Measurements from ENCODE around the gene UBC. TPM values are rescaled to one million over a fixed set of nuclear protein-coding genes. Genes with fewer than 3 reads are reported as not detected.

UBC gene
- total and polyA plus RNA-seq, 9 of the 15 experiments (the other 6 are each of a cell fraction or from before 2014, with no cell fraction given): 533 to 1,153 (median 813) TPM

DNA sequence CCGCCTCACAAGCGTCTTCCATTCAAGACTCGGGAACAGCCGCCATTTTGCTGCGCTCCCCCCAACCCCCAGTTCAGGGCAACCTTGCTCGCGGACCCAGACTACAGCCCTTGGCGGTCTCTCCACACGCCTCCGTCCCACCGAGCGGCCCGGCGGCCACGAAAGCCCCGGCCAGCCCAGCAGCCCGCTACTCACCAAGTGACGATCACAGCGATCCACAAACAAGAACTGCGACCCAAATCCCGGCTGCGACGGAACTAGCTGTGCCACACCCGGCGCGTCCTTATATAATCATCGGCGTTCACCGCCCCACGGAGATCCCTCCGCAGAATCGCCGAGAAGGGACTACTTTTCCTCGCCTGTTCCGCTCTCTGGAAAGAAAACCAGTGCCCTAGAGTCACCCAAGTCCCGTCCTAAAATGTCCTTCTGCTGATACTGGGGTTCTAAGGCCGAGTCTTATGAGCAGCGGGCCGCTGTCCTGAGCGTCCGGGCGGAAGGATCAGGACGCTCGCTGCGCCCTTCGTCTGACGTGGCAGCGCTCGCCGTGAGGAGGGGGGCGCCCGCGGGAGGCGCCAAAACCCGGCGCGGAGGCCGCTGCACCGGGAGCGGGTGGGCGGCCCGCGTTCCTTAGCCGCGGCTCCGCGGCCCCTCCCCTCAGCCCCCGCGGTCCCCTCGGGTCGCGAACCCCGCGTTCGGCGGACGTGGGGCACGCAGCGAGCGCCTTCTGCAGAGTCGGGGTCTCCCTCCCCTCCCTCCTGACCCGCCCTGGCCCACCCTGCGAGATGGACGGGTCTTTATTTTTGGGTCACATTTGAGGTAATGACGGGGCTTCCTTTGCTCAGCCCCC lies at the start of gene UBC (continued):
- TF ChIP-seq, protein P1, sequence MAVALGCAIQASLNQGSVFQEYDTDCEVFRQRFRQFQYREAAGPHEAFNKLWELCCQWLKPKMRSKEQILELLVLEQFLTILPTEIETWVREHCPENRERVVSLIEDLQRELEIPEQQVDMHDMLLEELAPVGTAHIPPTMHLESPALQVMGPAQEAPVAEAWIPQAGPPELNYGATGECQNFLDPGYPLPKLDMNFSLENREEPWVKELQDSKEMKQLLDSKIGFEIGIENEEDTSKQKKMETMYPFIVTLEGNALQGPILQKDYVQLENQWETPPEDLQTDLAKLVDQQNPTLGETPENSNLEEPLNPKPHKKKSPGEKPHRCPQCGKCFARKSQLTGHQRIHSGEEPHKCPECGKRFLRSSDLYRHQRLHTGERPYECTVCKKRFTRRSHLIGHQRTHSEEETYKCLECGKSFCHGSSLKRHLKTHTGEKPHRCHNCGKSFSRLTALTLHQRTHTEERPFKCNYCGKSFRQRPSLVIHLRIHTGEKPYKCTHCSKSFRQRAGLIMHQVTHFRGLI (CRISPR knock-in tag; IDR thresholded peaks at IDR 0.05): no peak
- peak; percentile 85 for TF ChIP-seq CEBPB (tag; IDR thresholded peaks at IDR 0.05)
- TF ChIP-seq MAFG (tag; conservative IDR thresholded peaks at IDR 0.05): no peak
- peak; percentile 43 to 72; a peak in 3 of 4 replicates for TF ChIP-seq HDAC1 (IDR thresholded peaks at IDR 0.05)
- TF ChIP-seq MAX (CRISPR knock-in tag; IDR thresholded peaks at IDR 0.05): no peak; the same call in none of the 2 replicates
- no peak for TF ChIP-seq SMAD3 (CRISPR knock-in tag; conservative IDR thresholded peaks at IDR 0.05)
- TF ChIP-seq CHAMP1 (IDR thresholded peaks at IDR 0.05): no peak
- no peak for TF ChIP-seq ZNF717 (CRISPR knock-in tag; IDR thresholded peaks at IDR 0.05)
- peak; percentile 44 for TF ChIP-seq PCBP2 (IDR thresholded peaks at IDR 0.05; ENCODE audit: low read depth, low read length, poor library complexity, severe bottlenecking)
- TF ChIP-seq STAT5A (IDR thresholded peaks at IDR 0.05; ENCODE audit: borderline replicate concordance, low read length): no peak
- TF ChIP-seq ZNF780A (CRISPR knock-in tag; IDR thresholded peaks at IDR 0.05): no peak
- TF ChIP-seq FOXJ3 (CRISPR knock-in tag; IDR thresholded peaks at IDR 0.05): no peak
- peak in 1 of 2 experiments; percentile 52; a peak in 2 of 3 replicates for TF ChIP-seq CBX3 (IDR thresholded peaks at IDR 0.05; ENCODE audit: borderline replicate concordance in 1 of 2, low read length in 2 of 2)
- peak; percentile 99 for TF ChIP-seq PREB (CRISPR knock-in tag; IDR thresholded peaks at IDR 0.05)
- TF ChIP-seq PTBP1 (IDR thresholded peaks at IDR 0.05; ENCODE audit: low read depth, low read length): no peak
- peak; percentile 67; the same call in 1 of the 2 replicates for TF ChIP-seq ZNF197 (CRISPR knock-in tag; IDR thresholded peaks at IDR 0.05; ENCODE audit: low read depth)
- TF ChIP-seq RBM14 (IDR thresholded peaks at IDR 0.05; ENCODE audit: borderline replicate concordance, insufficient read depth, low read depth, low read length): peak; percentile 98; the same call in 1 of the 2 replicates
- TF ChIP-seq CREB5 (CRISPR knock-in tag; IDR thresholded peaks at IDR 0.05): no peak
- no peak for TF ChIP-seq ZNF695 (CRISPR knock-in tag; IDR thresholded peaks at IDR 0.05)
- TF ChIP-seq KDM1A (IDR thresholded peaks at IDR 0.05): no peak

Measured in K562 (cell line).